Measurements from ENCODE around the gene ZNF300. TPM values are rescaled to one million over a fixed set of nuclear protein-coding genes. Genes with fewer than 3 reads are reported as not detected.

Gene ZNF300
- total RNA-seq: 8.1 and 11.4 TPM in 2 replicates

GRCh38 chr5:150904479-150905311, at the start of gene ZNF300:
TSS of gene ZNF300 (minus strand) at chr5:150904980. CDS start at chr5:150903155, 1,825 bp downstream.

GRCh38 chr5:150846308-150846653, 58.5 kb downstream of the ZNF300 start, which contains the start of gene IRGM:
TSS of gene IRGM (plus strand) at chr5:150846521. CDS start at chr5:150848124, 1,603 bp downstream.

Other genes with a start within 250 kb of the ZNF300 start
- gene MYOZ3, start 243.7 kb downstream of the ZNF300 start, total RNA-seq: not detected in 2 replicates
- gene RBM22, start 203.9 kb downstream of the ZNF300 start, total RNA-seq: 25.1 and 35.4 TPM in 2 replicates
- 45.1 and 48.8 TPM in 2 replicates for gene DCTN4, start 146.0 kb downstream of the ZNF300 start, total RNA-seq
- 2.4 and 2.6 TPM in 2 replicates for gene SMIM3, start 126.2 kb downstream of the ZNF300 start, total RNA-seq
- gene IRGM, start 58.5 kb downstream of the ZNF300 start, total RNA-seq: not detected in 2 replicates
- 5.9 and 12.8 TPM in 2 replicates for gene GPX3, start 115.6 kb upstream of the ZNF300 start, total RNA-seq
- gene TNIP1, start 176.1 kb upstream of the ZNF300 start, total RNA-seq: 127 and 146 TPM in 2 replicates